IMR-90 (cell line): Measurements from ENCODE around the gene CRTC1. TPM values are rescaled to one million over a fixed set of nuclear protein-coding genes. Genes with fewer than 3 reads are reported as not detected.

Source experiments
- ATAC-seq: fragments of 200-7000 bp; cut with Tn5 transposase; 2 replicates; pipeline ENCODE4 v1.9.1; 2020; ENCODE audit warnings: low read depth, mild to moderate bottlenecking, moderate library complexity
- BruUV-seq: library from RNA; stranded (reverse); fragments of 400-500 nt; replicated peaks from 2 replicates; lab custom pipeline; 2021; lab: Mats Ljungman, UMichigan
- CTCF ChIA-PET: fragments of 300-600 bp; formaldehyde crosslinking; extraction: SDS; loops from one replicate; lab custom pipeline; 2021; ENCODE audit warnings: antibody characterized with exemption; lab: Yijun Ruan, JAX
- POLR2A ChIA-PET: fragments of 300-600 bp; sonication (Branson Sonifier 250); formaldehyde crosslinking; loops from one replicate; lab custom pipeline; 2022; ENCODE audit warnings: antibody characterized with exemption; ENCODE audit not compliant: unreplicated experiment; lab: Charles Lee
- DNase-seq: peaks from one replicate; pipeline ENCODE4 v3.0.0; 2013
- H2AFZ ChIP-seq: replicated peaks from 2 replicates; pipeline ENCODE3; 2013; ENCODE audit warnings: low read length, mild to moderate bottlenecking; ENCODE audit not compliant: poor library complexity
- H2AK5ac ChIP-seq: 2 replicates; pipeline ENCODE4 v1.6.1; 2013; ENCODE audit warnings: low read depth, low read length, inconsistent platforms
- H2AK9ac ChIP-seq: replicated peaks from 2 replicates; pipeline ENCODE3; 2013; ENCODE audit warnings: mild to moderate bottlenecking, low read depth, low read length, moderate library complexity; ENCODE audit not compliant: poor library complexity
- H2BK120ac ChIP-seq: 2 replicates; pipeline ENCODE4 v1.6.1; 2013; ENCODE audit warnings: low read depth, low read length, inconsistent platforms
- H2BK15ac ChIP-seq: 3 replicates; pipeline ENCODE4 v1.6.1; 2013; ENCODE audit warnings: low read depth, low read length, inconsistent platforms
- H2BK20ac ChIP-seq: 2 replicates; pipeline ENCODE4 v1.6.1; 2013; ENCODE audit warnings: low read depth, mild to moderate bottlenecking, inconsistent platforms, low read length, moderate library complexity
- H2BK5ac ChIP-seq: 2 replicates; pipeline ENCODE4 v1.6.1; 2013; ENCODE audit warnings: mild to moderate bottlenecking, low read depth, low read length, inconsistent platforms; ENCODE audit not compliant: poor library complexity, severe bottlenecking
- H3K14ac ChIP-seq: replicated peaks from 2 replicates; pipeline ENCODE4 v1.6.1; 2013; ENCODE audit warnings: low read depth, low read length, inconsistent platforms
- H3K18ac ChIP-seq: 2 replicates; pipeline ENCODE4 v1.6.1; 2013; ENCODE audit warnings: low read depth, low read length, control low read depth
- H3K23ac ChIP-seq: 2 replicates; pipeline ENCODE4 v1.6.1; 2013; ENCODE audit warnings: low read depth, low read length, inconsistent platforms
- H3K27ac ChIP-seq: 2 replicates; pipeline ENCODE4 v1.5.1; 2013; ENCODE audit warnings: mild to moderate bottlenecking, control low read depth, low read length; ENCODE audit not compliant: insufficient read depth
- H3K27me3 ChIP-seq: 2 replicates; pipeline ENCODE4 v1.6.1; 2013; ENCODE audit warnings: low read length; ENCODE audit not compliant: control insufficient read depth, insufficient read depth
- H3K36me3 ChIP-seq: 2 replicates; pipeline ENCODE4 v1.6.1; 2013; ENCODE audit warnings: low read length, mixed read lengths; ENCODE audit not compliant: control insufficient read depth, insufficient read depth
- H3K4ac ChIP-seq: 2 replicates; pipeline ENCODE4 v1.6.1; 2013; ENCODE audit warnings: low read depth, low read length, inconsistent platforms
- H3K4me1 ChIP-seq: 2 replicates; pipeline ENCODE4 v1.6.1; 2013; ENCODE audit warnings: low read length, mixed read lengths; ENCODE audit not compliant: control insufficient read depth, insufficient read depth
- H3K4me2 ChIP-seq: 2 replicates; pipeline ENCODE4 v1.6.1; 2013; ENCODE audit warnings: low read depth, mild to moderate bottlenecking, control low read depth, low read length, moderate library complexity
- H3K4me3 ChIP-seq: 2 replicates; pipeline ENCODE4 v1.5.1; 2013; ENCODE audit warnings: low read depth, mild to moderate bottlenecking, control low read depth, low read length, moderate library complexity; ENCODE audit not compliant: insufficient read depth
- H3K56ac ChIP-seq: 2 replicates; pipeline ENCODE4 v1.6.1; 2013; ENCODE audit warnings: low read length, inconsistent platforms; ENCODE audit not compliant: insufficient read depth; ENCODE audit errors: extremely low read depth
- H3K79me1 ChIP-seq, 2 experiments: 2 replicates each; pipeline ENCODE4 v1.6.1; 2013; ENCODE audit warnings: low read length in 2 of 2, inconsistent platforms in 1 of 2, low read depth in 1 of 2
- H3K9ac ChIP-seq: 2 replicates; pipeline ENCODE4 v1.6.1; 2013; ENCODE audit warnings: low read depth, low read length, control low read depth
- H3K9me1 ChIP-seq: 2 replicates; pipeline ENCODE4 v1.6.1; 2013; ENCODE audit warnings: low read length, inconsistent platforms; ENCODE audit not compliant: insufficient read depth
- H3K9me3 ChIP-seq: 2 replicates; pipeline ENCODE4 v1.6.1; 2013; ENCODE audit warnings: low read length; ENCODE audit not compliant: control insufficient read depth, insufficient read depth
- H4K20me1 ChIP-seq: 2 replicates; pipeline ENCODE4 v1.6.1; 2013; ENCODE audit warnings: low read length, inconsistent platforms; ENCODE audit not compliant: insufficient read depth
- H4K5ac ChIP-seq: 2 replicates; pipeline ENCODE4 v1.6.1; 2013; ENCODE audit warnings: mild to moderate bottlenecking, low read depth, low read length, control low read depth
- H4K8ac ChIP-seq, 2 experiments: 2 replicates each; pipeline ENCODE4 v1.6.1; 2013; ENCODE audit warnings: low read depth in 2 of 2, low read length in 2 of 2, control low read depth in 1 of 2, inconsistent platforms in 1 of 2
- H4K91ac ChIP-seq: 2 replicates; pipeline ENCODE4 v1.6.1; 2013; ENCODE audit warnings: low read depth, low read length, inconsistent platforms; ENCODE audit not compliant: insufficient read depth
- BHLHE40 ChIP-seq: fragments of 150-350 bp; IDR thresholded peaks from 2 replicates; pipeline ENCODE4 v1.6.1; 2016; ENCODE audit warnings: mild to moderate bottlenecking, low read depth, low read length
- CEBPB ChIP-seq: IDR thresholded peaks from 2 replicates; pipeline ENCODE4 v1.6.1; 2012; ENCODE audit warnings: low read depth, low read length, improper control_type of control experiment
- CHD1 ChIP-seq: IDR thresholded peaks from 2 replicates; pipeline ENCODE4 v1.6.1; 2012; ENCODE audit warnings: low read depth, low read length, improper control_type of control experiment
- CTCF ChIP-seq: conservative IDR thresholded peaks from 2 replicates; pipeline ENCODE4 v1.5.1; 2012; ENCODE audit warnings: mild to moderate bottlenecking, low read depth, low read length, improper control_type of control experiment
- ELK1 ChIP-seq: fragments of 150-350 bp; IDR thresholded peaks from 2 replicates; pipeline ENCODE4 v1.6.1; 2016; ENCODE audit warnings: low read depth, mild to moderate bottlenecking, low read length, moderate library complexity, borderline replicate concordance
- FOS ChIP-seq: fragments of 150-350 bp; IDR thresholded peaks from 2 replicates; pipeline ENCODE4 v1.6.1; 2016; ENCODE audit warnings: low read depth, low read length
- MAFK ChIP-seq: IDR thresholded peaks from 2 replicates; pipeline ENCODE4 v1.6.1; 2012; ENCODE audit warnings: low read depth, low read length, improper control_type of control experiment
- MAZ ChIP-seq: IDR thresholded peaks from 2 replicates; pipeline ENCODE4 v1.6.1; 2012; ENCODE audit warnings: low read depth, mild to moderate bottlenecking, low read length, improper control_type of control experiment, moderate library complexity, borderline replicate concordance
- MXI1 ChIP-seq: IDR thresholded peaks from 2 replicates; pipeline ENCODE4 v1.6.1; 2012; ENCODE audit warnings: low read depth, mild to moderate bottlenecking, low read length, moderate library complexity, borderline replicate concordance
- NFE2L2 ChIP-seq: fragments of 150-350 bp; IDR thresholded peaks from 2 replicates; pipeline ENCODE4 v1.6.1; 2016; ENCODE audit warnings: low read depth, mild to moderate bottlenecking, low read length
- POLR2A ChIP-seq: IDR thresholded peaks from 2 replicates; pipeline ENCODE4 v1.6.1; 2012; ENCODE audit warnings: mild to moderate bottlenecking, low read depth, low read length
- RAD21 ChIP-seq: IDR thresholded peaks from 2 replicates; pipeline ENCODE4 v1.6.1; 2012; ENCODE audit warnings: low read length, improper control_type of control experiment
- RCOR1 ChIP-seq: IDR thresholded peaks from 2 replicates; pipeline ENCODE4 v1.6.1; 2012; ENCODE audit warnings: mild to moderate bottlenecking, low read length, improper control_type of control experiment; ENCODE audit not compliant: insufficient replicate concordance
- RFX5 ChIP-seq: IDR thresholded peaks from 2 replicates; pipeline ENCODE4 v1.8.0; 2012; ENCODE audit warnings: low read depth, mild to moderate bottlenecking, low read length, moderate library complexity
- SMC3 ChIP-seq: fragments of 150-350 bp; IDR thresholded peaks from 2 replicates; pipeline ENCODE4 v1.6.1; 2016; ENCODE audit warnings: low read depth, mild to moderate bottlenecking, antibody characterized with exemption, low read length, moderate library complexity
- USF2 ChIP-seq: fragments of 150-350 bp; IDR thresholded peaks from 2 replicates; pipeline ENCODE4 v1.6.1; 2017; ENCODE audit warnings: mild to moderate bottlenecking, antibody characterized with exemption, low read length, low read depth
- WGBS, 2 experiments: methylation state at CpG; one replicate each; pipeline versions ENCODE4 v1.1.5 to v1.1.7; 2013; ENCODE audit warnings: missing lambda C conversion rate in 2 of 2; ENCODE audit not compliant: insufficient read length in 1 of 2; ENCODE audit errors: extremely low coverage in 2 of 2; 5-methylcytosine and 5-hydroxymethylcytosine counted together
- dilution Hi-C: fragments of 300-500 bp; cut with HindIII; formaldehyde crosslinking; loops from one replicate; pipeline ENCODE4 v1.14.3; 2018; ENCODE audit warnings: low sequenced_read_pairs; ENCODE audit not compliant: unreplicated experiment
- in situ Hi-C: fragments of 300-500 bp; cut with MboI; formaldehyde crosslinking; loops from 3 replicates; pipeline ENCODE4 v1.14.3; 2019; ENCODE audit warnings: low sequenced_read_pairs, inconsistent platforms, mixed read lengths
- intact Hi-C: fragments of 100-400 bp; cut with micrococcal nuclease; formaldehyde crosslinking; loops from 2 replicates; pipeline ENCODE4 v1.10.0; 2022
- polyA plus RNA-seq, 3 experiments: library from polyadenylated mRNA; depleted of rRNA; stranded (reverse); fragments of >200 nt; gene quantifications; 2 replicates each; pipeline ENCODE4 v1.2.3, GENCODE V29; 2012; ENCODE audit warnings: low replicate concordance in 1 of 3
- total RNA-seq: library from RNA; depleted of rRNA; stranded (reverse); fragments of >200 nt; gene quantifications from 2 replicates; pipeline ENCODE4 v1.2.3, GENCODE V29; 2012

The CRTC1 gene
- total and polyA plus RNA-seq, 2 of the 4 experiments (the other 2 are of a cell fraction), result 0.18 to 5.7 TPM

- in situ Hi-C loops, result no loop called here
- no peak overlapping the region for H3K9ac ChIP-seq
- dilution Hi-C loops, result no loop called here
These were observed 81.1 kb downstream of the CRTC1 start for GRCh38 chr19:18764591-18765051.

More at GRCh38 chr19:18764591-18765051, 81.1 kb downstream of the CRTC1 start:
- Histone ChIP-seq H2BK15ac (no peak overlapping the region), H4K8ac (no peak overlapping the region), H3K23ac (no peak overlapping the region), H4K5ac (no peak overlapping the region), H2BK5ac (no peak overlapping the region), H3K4me2 (no peak overlapping the region), H3K4me3 (no peak overlapping the region), H2AFZ (no peak overlapping the region), H2BK20ac (no peak overlapping the region), H3K4ac (no peak overlapping the region), H3K9me3 (no peaks in the 10 kb centered on the region), H2BK120ac (no peak overlapping the region), H3K36me3 (peaks cover 3% of the 10 kb centered on the region; the same call in 1 of the 2 replicates), H3K79me1 (no peaks in the 10 kb centered on the region), H4K20me1 (no peaks in the 10 kb centered on the region), H3K27me3 (no peaks in the 10 kb centered on the region), H2AK9ac (no peak overlapping the region), H3K18ac (no peak overlapping the region), H3K4me1 (peaks cover 4% of the 10 kb centered on the region), H2AK5ac (no peak overlapping the region), H3K27ac (no peak overlapping the region), H4K91ac (no peak overlapping the region), H3K56ac (no peak overlapping the region), H3K9me1 (0 out of 2 replicates have a peak, but pooled peaks cover 3% of the 10 kb centered on the region), H3K14ac (no peak overlapping the region)
- ChIA-PET POLR2A (no interaction called here), CTCF (no interaction called here)
- no peak for TF ChIP-seq CHD1
- TF ChIP-seq MXI1, result no peak
- no peak for TF ChIP-seq CTCF
- no peak for TF ChIP-seq BHLHE40
- TF ChIP-seq RCOR1, result no peak
- TF ChIP-seq SMC3, result no peak
- TF ChIP-seq POLR2A, result no peak
- no peak for TF ChIP-seq FOS
- no peak for TF ChIP-seq RFX5
- TF ChIP-seq NFE2L2, result no peak
- no peak for TF ChIP-seq RAD21
- no peak for TF ChIP-seq MAFK
- no peak for TF ChIP-seq CEBPB
- no peak for TF ChIP-seq USF2
- TF ChIP-seq MAZ, result no peak
- no peak for TF ChIP-seq ELK1
- 93% methylated on average over 2 of the region's 4 CpGs; no CpG with 5 or more reads in 1 of the 2 experiments for WGBS, 2 experiments
- intact Hi-C loops, result no loop called here
- BruUV-seq, result no TSS peak
- DNase-seq, result no peak
- ATAC-seq, result no peak
